Esophagus muscularis mucosa (tissue), 4 donors: Measurements from ENCODE around the gene POU2F1.

ENCODE experiments used
- CTCF ChIP-seq, 3 experiments: fragments of 200-600 bp in 2 of 3; fragments of 450-650 bp in 1 of 3; sonication (generic) in 2 of 3; IDR thresholded peaks; one replicate each; pipeline ENCODE4 v1.5.1; 2017 to 2019; ENCODE audit warnings: antibody characterized with exemption in 3 of 3, mild to moderate bottlenecking in 2 of 3, moderate library complexity in 1 of 3
- EP300 ChIP-seq: sonication (generic); formaldehyde crosslinking; IDR thresholded peaks from one replicate; pipeline ENCODE4 v1.6.1; 2017; ENCODE audit warnings: antibody characterized with exemption
- POLR2A ChIP-seq: fragments of 450-650 bp; IDR thresholded peaks from one replicate; pipeline ENCODE4 v1.6.1; 2017; ENCODE audit warnings: antibody characterized with exemption, moderate library complexity, mild to moderate bottlenecking, low read depth
- POLR2AphosphoS5 ChIP-seq, 2 donors: sonication (generic); formaldehyde crosslinking; IDR thresholded peaks; one replicate each; pipeline ENCODE4 v1.6.1; 2017; ENCODE audit warnings: antibody characterized with exemption in 2 of 2

DNA sequence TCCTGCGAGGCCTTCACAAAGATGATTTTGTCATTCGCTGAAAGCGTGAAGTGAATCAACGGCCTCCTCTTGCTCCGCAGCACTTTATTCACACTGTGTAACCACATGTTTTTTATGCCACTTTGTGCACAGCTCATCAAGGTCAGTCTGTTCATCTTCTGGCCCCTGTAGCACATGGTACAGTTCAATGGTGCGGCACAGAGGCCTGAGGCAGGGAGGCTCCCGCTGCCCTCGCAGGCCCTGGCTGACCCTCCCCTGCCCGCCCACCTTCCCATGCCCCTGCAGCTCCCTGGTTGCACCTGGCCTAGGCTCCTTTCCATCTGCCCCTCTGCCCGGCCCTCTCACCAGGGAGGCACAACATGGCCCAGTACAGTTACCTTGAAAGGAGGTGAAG lies 210.2 kb downstream of the POU2F1 start:
- TF ChIP-seq CTCF (IDR thresholded peaks at IDR 0.05) (no peak), POLR2A (no peak), POLR2AphosphoS5 (IDR thresholded peaks at IDR 0.05) (no peak), EP300 (no peak)
